T-cell (primary cell): ENCODE measurements around the gene DAP3. TPM values are rescaled to one million over a fixed set of nuclear protein-coding genes. Genes with fewer than 3 reads are reported as not detected.

Source experiments
- ATAC-seq, 4 experiments: fragments of 200-7000 bp in 3 of 4; fragments of 150-1000 bp in 1 of 4; cut with Tn5 transposase; replicated peaks in 1 of 4; 1 replicate in 3 of 4; 2 replicates in 1 of 4; pipeline ENCODE4 v1.10.0; 2021; ENCODE audit warnings: moderate library complexity in 3 of 4, mild to moderate bottlenecking in 2 of 4, moderate number of reproducible peaks in 1 of 4
- CTCF ChIA-PET, 2 donors: fragments of 300-600 bp; sonication (Branson Sonifier 250); formaldehyde crosslinking; loops; one replicate each; lab custom pipeline; 2022; ENCODE audit warnings: antibody characterized with exemption in 2 of 2; lab: Charles Lee
- POLR2A ChIA-PET, 2 donors: fragments of 300-600 bp; sonication (Branson Sonifier 250); formaldehyde crosslinking; loops; one replicate each; lab custom pipeline; 2022; ENCODE audit warnings: antibody characterized with exemption in 2 of 2; lab: Charles Lee
- DNase-seq, 35 experiments: peaks; one replicate each; pipeline versions ENCODE4 v3.0.0 to v3.0.0-alpha.2; 2013 to 2023
- H3K27ac ChIP-seq: one replicate; pipeline ENCODE4 v1.5.1; 2013; ENCODE audit warnings: low read length
- H3K27me3 ChIP-seq, 2 experiments: replicated peaks in 1 of 2; 1 replicate in 1 of 2; 2 replicates in 1 of 2; pipeline versions ENCODE4 v1.6.1 to v1.7.0; 2013; ENCODE audit warnings: low read length in 1 of 2, mixed read lengths in 1 of 2; ENCODE audit not compliant: control insufficient read depth in 2 of 2, insufficient read depth in 2 of 2; ENCODE audit errors: extremely low read depth in 1 of 2
- H3K36me3 ChIP-seq, 2 donors: 1 replicate in 1 of 2; 2 replicates in 1 of 2; pipeline versions ENCODE4 v1.6.1 to v1.7.0; 2013; ENCODE audit warnings: low read length in 1 of 2; ENCODE audit not compliant: control insufficient read depth in 2 of 2, insufficient read depth in 1 of 2; ENCODE audit errors: extremely low read depth in 1 of 2
- H3K4me1 ChIP-seq, 2 experiments: 1 replicate in 1 of 2; 2 replicates in 1 of 2; pipeline versions ENCODE4 v1.6.1 to v1.7.0; 2013; ENCODE audit warnings: low read length in 2 of 2, mixed read lengths in 1 of 2; ENCODE audit not compliant: insufficient read depth in 2 of 2, control insufficient read depth in 1 of 2; ENCODE audit errors: extremely low read depth in 1 of 2
- H3K4me3 ChIP-seq, 2 donors: 1 replicate in 1 of 2; 2 replicates in 1 of 2; pipeline versions ENCODE4 v1.5.1 to v1.7.0; 2013; ENCODE audit warnings: mild to moderate bottlenecking in 2 of 2, low read length in 1 of 2, moderate library complexity in 1 of 2; ENCODE audit not compliant: control insufficient read depth in 1 of 2; ENCODE audit errors: extremely low read depth in 1 of 2
- H3K9me3 ChIP-seq: 2 replicates; pipeline ENCODE4 v1.7.0; 2013
- H3K27ac Mint-ChIP-seq, 2 donors: one replicate each; pipeline ENCODE4 v1.8.0; 2020 to 2021; ENCODE audit warnings: mild to moderate bottlenecking in 2 of 2, mixed read lengths in 2 of 2
- H3K27me3 Mint-ChIP-seq, 2 donors: one replicate each; pipeline ENCODE4 v1.8.0; 2021 to 2022; ENCODE audit warnings: mixed read lengths in 2 of 2
- H3K36me3 Mint-ChIP-seq: one replicate; pipeline ENCODE4 v1.8.0; 2021; ENCODE audit warnings: mixed read lengths
- H3K4me1 Mint-ChIP-seq, 3 donors: one replicate each; pipeline ENCODE4 v1.8.0; 2020 to 2022; ENCODE audit warnings: mixed read lengths in 3 of 3, mild to moderate bottlenecking in 1 of 3
- H3K4me3 Mint-ChIP-seq, 3 donors: one replicate each; pipeline ENCODE4 v1.8.0; 2020 to 2022; ENCODE audit warnings: mild to moderate bottlenecking in 3 of 3, mixed read lengths in 3 of 3, moderate library complexity in 3 of 3
- H3K9me3 Mint-ChIP-seq, 3 donors: one replicate each; pipeline ENCODE4 v1.8.0; 2020 to 2022; ENCODE audit warnings: mixed read lengths in 3 of 3
- WGBS: methylation state at CpG from one replicate; pipeline ENCODE4 v1.1.5; 2013; ENCODE audit warnings: missing lambda C conversion rate; ENCODE audit not compliant: insufficient coverage; 5-methylcytosine and 5-hydroxymethylcytosine counted together
- total RNA-seq, 35 experiments: library from RNA in 6 of 35; stranded (reverse) in 6 of 35; fragments of 120-200 nt in 1 of 35; gene quantifications; one replicate each; pipeline versions ENCODE4 v1.2.1 to v1.2.4 and lab custom pipeline; 2013 to 2026

The DAP3 gene
- total RNA-seq, 5 donors from 2014 or later (not counting 1 experiment from before 2014, with no cell fraction given), result 112 to 140 (median 133) TPM

- ATAC-seq (no peak), DNase-seq (no peak)
- H3K4me3 ChIP-seq, result no peak overlapping the region
- H3K9me3 ChIP-seq, result no peaks in the 10 kb centered on the region
- H3K4me3 Mint-ChIP-seq, result no peak overlapping the region
- peaks cover 11% of the 10 kb centered on the region for H3K36me3 Mint-ChIP-seq
- H3K9me3 Mint-ChIP-seq, result peaks cover 0 to 15% (median 15%) of the 10 kb centered on the region in 3 donors
- H3K27ac Mint-ChIP-seq, result no peak overlapping the region
- no peak overlapping the region for H3K27ac ChIP-seq
- H3K27me3 Mint-ChIP-seq, result peaks cover 0 to 6% of the 10 kb centered on the region in 2 donors
- no peaks in the 10 kb centered on the region for H3K36me3 ChIP-seq
- ChIA-PET POLR2A (no interaction called here), CTCF (no interaction called here)
- H3K4me1 ChIP-seq, result no peaks in the 10 kb centered on the region
- no peaks in the 10 kb centered on the region for H3K27me3 ChIP-seq
- H3K4me1 Mint-ChIP-seq, result no peaks in the 10 kb centered on the region
- WGBS, result 100% methylated on average over 1 of the region's 2 CpGs
These were observed 42.6 kb upstream of the DAP3 start for GRCh38 chr1:155646307-155646706.

GRCh38 chr1:155648207-155649147 lies 40.4 kb upstream of the DAP3 start:
- Histone ChIP-seq H3K4me1 (no peaks in the 10 kb centered on the region), H3K4me3 (no peak overlapping the region), H3K27me3 (no peaks in the 10 kb centered on the region), H3K27ac (no peak overlapping the region), H3K9me3 (no peaks in the 10 kb centered on the region), H3K36me3 (no peaks in the 10 kb centered on the region)
- Mint-ChIP-seq H3K27ac (no peak overlapping the region), H3K4me3 (no peak overlapping the region), H3K36me3 (no peaks in the 10 kb centered on the region), H3K27me3 (peaks cover 0 to 6% of the 10 kb centered on the region in 2 donors), H3K9me3 (no peaks in the 10 kb centered on the region), H3K4me1 (no peaks in the 10 kb centered on the region)
- ATAC-seq (no peak), DNase-seq (peak in 1 of 35 experiments; percentile 19)
- 83% methylated on average over 6 of the region's 11 CpGs for WGBS
- CTCF ChIA-PET, result interaction anchor here (0.7 kb wide), 2 partner anchors 124 to 586 kb away, joined by 3 read pairs; no protein-coding TSS in a partner anchor
- POLR2A ChIA-PET, result no interaction called here

- no peaks in the 10 kb centered on the region for H3K9me3 ChIP-seq
- ChIA-PET POLR2A (interaction anchor here in 1 of 2 donors (0.7 kb wide), 1 partner anchor 9 kb away, joined by 8 read pairs; no protein-coding TSS in a partner anchor), CTCF (no interaction called here)
- H3K36me3 ChIP-seq, result no peaks in the 10 kb centered on the region
- H3K27me3 Mint-ChIP-seq, result peaks cover 0 to 6% of the 10 kb centered on the region in 2 donors
- H3K4me1 Mint-ChIP-seq, result no peaks in the 10 kb centered on the region
- H3K9me3 Mint-ChIP-seq, result no peaks in the 10 kb centered on the region
- ATAC-seq (no peak), DNase-seq (no peak)
- no peak overlapping the region for H3K4me3 Mint-ChIP-seq
- H3K36me3 Mint-ChIP-seq, result no peaks in the 10 kb centered on the region
- H3K27ac Mint-ChIP-seq, result no peak overlapping the region
- H3K4me1 ChIP-seq, result no peaks in the 10 kb centered on the region
- H3K27me3 ChIP-seq, result no peaks in the 10 kb centered on the region
- no peak overlapping the region for H3K4me3 ChIP-seq
- H3K27ac ChIP-seq, result no peak overlapping the region
These were observed 39.2 kb upstream of the DAP3 start for GRCh38 chr1:155649676-155650075.

- Mint-ChIP-seq H3K4me3 (no peak overlapping the region), H3K27me3 (peaks cover 0 to 6% of the 10 kb centered on the region in 2 donors), H3K4me1 (no peaks in the 10 kb centered on the region), H3K9me3 (no peaks in the 10 kb centered on the region), H3K27ac (no peak overlapping the region), H3K36me3 (no peaks in the 10 kb centered on the region)
- no peaks in the 10 kb centered on the region for H3K4me1 ChIP-seq
- 92% methylated on average over 4 of the region's 7 CpGs for WGBS
- DNase-seq (no peak), ATAC-seq (no peak)
- ChIA-PET POLR2A (no interaction called here), CTCF (no interaction called here)
- no peaks in the 10 kb centered on the region for H3K9me3 ChIP-seq
- H3K27ac ChIP-seq, result no peak overlapping the region
- no peak overlapping the region for H3K4me3 ChIP-seq
- H3K27me3 ChIP-seq, result no peaks in the 10 kb centered on the region
- H3K36me3 ChIP-seq, result no peaks in the 10 kb centered on the region
These were observed 38.6 kb upstream of the DAP3 start for GRCh38 chr1:155650231-155650757.

DNA sequence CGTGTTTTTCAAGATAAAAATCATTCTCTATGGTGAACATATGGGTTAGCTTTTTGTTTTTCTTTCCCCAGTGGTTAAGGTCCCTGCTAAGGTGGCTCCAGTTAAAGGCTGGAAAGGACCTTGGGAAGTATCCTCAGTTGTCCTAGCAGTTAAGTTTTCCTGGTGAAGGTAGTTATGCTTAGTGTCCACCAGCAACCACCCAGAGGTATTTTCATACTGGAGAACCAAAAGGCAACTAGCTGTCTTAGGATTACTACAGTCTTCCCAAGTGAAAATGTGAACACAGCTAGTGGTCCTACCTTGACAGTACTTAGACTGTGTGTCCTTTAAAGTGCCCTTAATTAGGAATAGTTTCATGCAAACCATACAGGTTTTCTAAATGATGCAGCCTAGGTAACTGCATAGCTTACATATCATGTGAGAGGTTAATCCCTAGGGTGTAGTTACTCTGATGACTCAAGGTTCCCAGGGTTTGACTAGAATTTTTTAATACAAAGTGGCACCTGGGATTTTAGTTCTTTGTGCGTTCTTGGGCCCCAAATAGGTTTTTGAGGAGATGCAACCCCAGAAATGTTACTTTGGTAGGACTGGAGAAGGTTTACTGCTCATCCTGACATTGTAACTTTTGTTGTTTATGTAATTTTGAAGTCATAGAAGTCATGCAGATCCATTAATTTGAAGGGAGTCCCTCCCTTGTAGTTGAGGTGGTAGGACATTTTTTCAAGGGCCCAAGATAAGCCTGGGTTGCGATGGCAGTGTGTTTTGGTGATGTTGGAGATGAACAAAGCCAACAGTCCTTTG lies 36.8 kb upstream of the DAP3 start:
- ChIA-PET POLR2A (no interaction called here), CTCF (no interaction called here)
- Mint-ChIP-seq H3K4me1 (no peaks in the 10 kb centered on the region), H3K36me3 (no peaks in the 10 kb centered on the region), H3K9me3 (no peaks in the 10 kb centered on the region), H3K4me3 (no peak overlapping the region), H3K27ac (no peak overlapping the region), H3K27me3 (peaks cover 0 to 3% of the 10 kb centered on the region in 2 donors)
- Histone ChIP-seq H3K27ac (no peak overlapping the region), H3K36me3 (no peaks in the 10 kb centered on the region), H3K27me3 (no peaks in the 10 kb centered on the region), H3K9me3 (no peaks in the 10 kb centered on the region), H3K4me1 (no peaks in the 10 kb centered on the region), H3K4me3 (no peak overlapping the region)
- WGBS, result 70% methylated on average over 1 of the region's 3 CpGs
- ATAC-seq (no peak), DNase-seq (no peak)

DNA sequence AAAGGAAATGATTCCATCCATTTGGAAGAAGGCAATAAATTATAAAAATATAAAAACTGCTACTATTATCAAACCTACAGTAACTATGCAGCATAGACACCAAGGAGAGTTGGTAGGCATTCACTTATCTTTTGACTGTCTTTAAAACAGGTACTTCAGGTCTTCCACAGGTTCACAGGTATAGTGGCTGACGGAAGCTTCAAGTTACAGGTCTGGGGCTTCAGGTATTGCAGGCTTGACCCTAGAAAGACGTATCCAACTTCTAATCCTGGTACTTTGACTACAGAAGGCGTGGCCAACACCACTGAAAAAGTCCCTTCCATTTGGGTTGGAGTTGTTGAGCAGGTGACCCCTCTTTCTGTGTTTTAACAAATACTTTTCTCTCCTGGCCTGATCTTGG lies 35.9 kb upstream of the DAP3 start:
- H3K4me3 Mint-ChIP-seq, result no peak overlapping the region
- no peak for ATAC-seq
- no peaks in the 10 kb centered on the region for H3K27me3 ChIP-seq
- ChIA-PET CTCF (no interaction called here), POLR2A (no interaction called here)
- H3K9me3 Mint-ChIP-seq, result no peaks in the 10 kb centered on the region
- H3K27ac ChIP-seq, result no peak overlapping the region
- WGBS, result 100% methylated on average over 1 of the region's 3 CpGs
- H3K36me3 Mint-ChIP-seq, result no peaks in the 10 kb centered on the region
- H3K27me3 Mint-ChIP-seq, result peaks cover 0 to 3% of the 10 kb centered on the region in 2 donors
- DNase-seq, result no peak
- H3K4me1 Mint-ChIP-seq, result no peaks in the 10 kb centered on the region
- H3K27ac Mint-ChIP-seq, result no peak overlapping the region
- no peaks in the 10 kb centered on the region for H3K36me3 ChIP-seq
- no peaks in the 10 kb centered on the region for H3K4me1 ChIP-seq
- no peaks in the 10 kb centered on the region for H3K9me3 ChIP-seq
- no peak overlapping the region for H3K4me3 ChIP-seq
